Breast epithelium (tissue), 3 donors: ENCODE data around the gene EIF2B1.

Experiments
- POLR2A ChIP-seq: fragments of 450-650 bp; IDR thresholded peaks from one replicate; pipeline ENCODE4 v1.6.1; 2016; ENCODE audit warnings: antibody characterized with exemption, mild to moderate bottlenecking, moderate library complexity
- TF ChIP-seq, protein P1 (sequence below), 3 donors: fragments of 450-650 bp; IDR thresholded peaks; one replicate each; pipeline ENCODE4 v1.5.1; 2016 to 2017; ENCODE audit warnings: antibody characterized with exemption in 3 of 3, mild to moderate bottlenecking in 3 of 3, moderate library complexity in 3 of 3

DNA sequence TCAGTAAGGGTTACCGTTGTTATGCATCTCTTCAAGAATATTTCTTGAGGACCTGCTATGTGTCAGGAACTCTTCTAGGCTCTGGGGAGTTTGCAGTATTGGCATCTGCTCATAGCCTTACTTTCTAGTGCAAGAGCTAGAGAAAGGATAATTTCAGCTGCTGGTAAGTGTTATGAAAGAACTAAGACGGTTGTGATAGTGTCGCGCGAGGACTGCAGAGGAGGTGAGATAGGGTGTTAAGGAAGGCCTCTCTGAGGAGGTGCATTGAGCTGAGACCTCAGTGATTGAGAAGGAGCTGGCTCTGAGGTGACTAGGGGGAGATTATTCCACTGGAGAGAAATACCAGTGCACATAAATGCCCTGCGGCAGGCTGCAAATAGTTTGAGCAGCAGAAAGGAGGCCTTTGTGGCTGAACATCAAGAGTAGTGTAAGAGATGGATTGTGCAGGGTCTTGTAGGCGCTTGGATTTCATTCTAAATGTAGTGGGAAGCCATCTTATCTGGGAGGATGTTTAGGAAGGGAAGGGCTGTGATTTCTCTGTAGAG, 30.8 kb downstream of the EIF2B1 start:
- TF ChIP-seq, protein P1, sequence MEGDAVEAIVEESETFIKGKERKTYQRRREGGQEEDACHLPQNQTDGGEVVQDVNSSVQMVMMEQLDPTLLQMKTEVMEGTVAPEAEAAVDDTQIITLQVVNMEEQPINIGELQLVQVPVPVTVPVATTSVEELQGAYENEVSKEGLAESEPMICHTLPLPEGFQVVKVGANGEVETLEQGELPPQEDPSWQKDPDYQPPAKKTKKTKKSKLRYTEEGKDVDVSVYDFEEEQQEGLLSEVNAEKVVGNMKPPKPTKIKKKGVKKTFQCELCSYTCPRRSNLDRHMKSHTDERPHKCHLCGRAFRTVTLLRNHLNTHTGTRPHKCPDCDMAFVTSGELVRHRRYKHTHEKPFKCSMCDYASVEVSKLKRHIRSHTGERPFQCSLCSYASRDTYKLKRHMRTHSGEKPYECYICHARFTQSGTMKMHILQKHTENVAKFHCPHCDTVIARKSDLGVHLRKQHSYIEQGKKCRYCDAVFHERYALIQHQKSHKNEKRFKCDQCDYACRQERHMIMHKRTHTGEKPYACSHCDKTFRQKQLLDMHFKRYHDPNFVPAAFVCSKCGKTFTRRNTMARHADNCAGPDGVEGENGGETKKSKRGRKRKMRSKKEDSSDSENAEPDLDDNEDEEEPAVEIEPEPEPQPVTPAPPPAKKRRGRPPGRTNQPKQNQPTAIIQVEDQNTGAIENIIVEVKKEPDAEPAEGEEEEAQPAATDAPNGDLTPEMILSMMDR (IDR thresholded peaks at IDR 0.05): no peak
- no peak for TF ChIP-seq POLR2A
